ENCODE data around the gene ZNF771.
A peak's percentile ranks its signal among the peaks of the same experiment; 100 is the strongest.

The ZNF771 gene

DNA sequence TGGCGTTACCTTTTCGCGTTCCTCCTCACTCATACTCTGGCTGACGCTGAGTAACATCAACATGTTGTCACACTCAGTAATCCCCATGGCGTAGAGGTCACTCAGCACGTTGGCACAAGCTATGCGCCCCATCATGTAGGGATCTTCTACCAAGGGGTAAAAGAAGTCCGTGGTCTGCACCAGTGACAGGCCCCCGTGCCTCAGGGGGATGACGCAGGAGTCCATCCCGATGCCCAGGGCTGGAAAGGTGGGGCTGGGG is 37.7 kb downstream of the ZNF771 start:
- Histone ChIP-seq H4K20me1 (ENCODE audit: insufficient read depth, low read length) (peaks cover 19% of the 10 kb centered on the region), H3K4me3 (ENCODE audit: low read depth in 1 of 2, low read length in 2 of 2) (peak overlapping the region; percentile 64 to 76), H3K9me3 (ENCODE audit: insufficient read depth, low read length, severe bottlenecking) (no peaks in the 10 kb centered on the region), H3K79me2 (ENCODE audit: insufficient read depth, low read length) (peaks cover 26% of the 10 kb centered on the region), H3K36me3 (ENCODE audit: insufficient read depth, low read length) (peaks cover 23% of the 10 kb centered on the region), H3K27me3 (ENCODE audit: insufficient read depth, low read length, poor library complexity) (no peaks in the 10 kb centered on the region), H3K4me2 (ENCODE audit: insufficient read depth, low read length) (peak overlapping the region; percentile 80), H3K9ac (ENCODE audit: low read depth, low read length) (peak overlapping the region; percentile 82), H2AFZ (ENCODE audit: low read depth, low read length) (peak overlapping the region; percentile 87), H3K4me1 (ENCODE audit: insufficient read depth, low read length) (peaks cover 30% of the 10 kb centered on the region), H3K27ac (ENCODE audit: low read length) (peak overlapping the region; percentile 85)
- ATAC-seq (ENCODE audit: insufficient read depth, low read depth) (peak; percentile 34; the same call in 2 of the 3 replicates), DNase-seq (no peak)
- no peak for TF ChIP-seq EZH2 (IDR thresholded peaks at IDR 0.05; ENCODE audit: borderline replicate concordance, low read depth, low read length, severe bottlenecking)
- TF ChIP-seq, protein P1, sequence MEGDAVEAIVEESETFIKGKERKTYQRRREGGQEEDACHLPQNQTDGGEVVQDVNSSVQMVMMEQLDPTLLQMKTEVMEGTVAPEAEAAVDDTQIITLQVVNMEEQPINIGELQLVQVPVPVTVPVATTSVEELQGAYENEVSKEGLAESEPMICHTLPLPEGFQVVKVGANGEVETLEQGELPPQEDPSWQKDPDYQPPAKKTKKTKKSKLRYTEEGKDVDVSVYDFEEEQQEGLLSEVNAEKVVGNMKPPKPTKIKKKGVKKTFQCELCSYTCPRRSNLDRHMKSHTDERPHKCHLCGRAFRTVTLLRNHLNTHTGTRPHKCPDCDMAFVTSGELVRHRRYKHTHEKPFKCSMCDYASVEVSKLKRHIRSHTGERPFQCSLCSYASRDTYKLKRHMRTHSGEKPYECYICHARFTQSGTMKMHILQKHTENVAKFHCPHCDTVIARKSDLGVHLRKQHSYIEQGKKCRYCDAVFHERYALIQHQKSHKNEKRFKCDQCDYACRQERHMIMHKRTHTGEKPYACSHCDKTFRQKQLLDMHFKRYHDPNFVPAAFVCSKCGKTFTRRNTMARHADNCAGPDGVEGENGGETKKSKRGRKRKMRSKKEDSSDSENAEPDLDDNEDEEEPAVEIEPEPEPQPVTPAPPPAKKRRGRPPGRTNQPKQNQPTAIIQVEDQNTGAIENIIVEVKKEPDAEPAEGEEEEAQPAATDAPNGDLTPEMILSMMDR (IDR thresholded peaks at IDR 0.05; ENCODE audit: borderline replicate concordance, extremely low read depth, low read length, poor library complexity, severe bottlenecking) = no peak

GRCh38 chr16:30445408-30446202 is 38.2 kb downstream of the ZNF771 start, which contains the start of gene SEPHS2:
Gene SEPHS2 (minus strand): TSS chr16:30445874. CDS start chr16:30445727, 147 bp downstream.
- Histone ChIP-seq H3K9me3 (ENCODE audit: insufficient read depth, low read length, severe bottlenecking) (no peaks in the 10 kb centered on the region), H3K4me3 (ENCODE audit: low read depth in 1 of 2, low read length in 2 of 2) (peak within 1 kb of the TSS; percentile 64 to 76), H3K36me3 (ENCODE audit: insufficient read depth, low read length) (peaks cover 23% of the 10 kb centered on the region), H2AFZ (ENCODE audit: low read depth, low read length) (peak within 1 kb of the TSS; percentile 87), H3K27me3 (ENCODE audit: insufficient read depth, low read length, poor library complexity) (no peaks in the 10 kb centered on the region), H3K79me2 (ENCODE audit: insufficient read depth, low read length) (peaks cover 26% of the 10 kb centered on the region), H3K9ac (ENCODE audit: low read depth, low read length) (peak within 1 kb of the TSS; percentile 82), H4K20me1 (ENCODE audit: insufficient read depth, low read length) (peaks cover 19% of the 10 kb centered on the region), H3K4me1 (ENCODE audit: insufficient read depth, low read length) (peaks cover 30% of the 10 kb centered on the region), H3K27ac (ENCODE audit: low read length) (peak within 1 kb of the TSS; percentile 85), H3K4me2 (ENCODE audit: insufficient read depth, low read length) (peak within 1 kb of the TSS; percentile 80)
- ATAC-seq (ENCODE audit: insufficient read depth, low read depth) (peak; percentile 94), DNase-seq (peak; percentile 99)
- no peak for TF ChIP-seq EZH2 (IDR thresholded peaks at IDR 0.05; ENCODE audit: borderline replicate concordance, low read depth, low read length, severe bottlenecking)
- TF ChIP-seq, protein P1 (IDR thresholded peaks at IDR 0.05; ENCODE audit: borderline replicate concordance, extremely low read depth, low read length, poor library complexity, severe bottlenecking) = peak; percentile 50

DNA sequence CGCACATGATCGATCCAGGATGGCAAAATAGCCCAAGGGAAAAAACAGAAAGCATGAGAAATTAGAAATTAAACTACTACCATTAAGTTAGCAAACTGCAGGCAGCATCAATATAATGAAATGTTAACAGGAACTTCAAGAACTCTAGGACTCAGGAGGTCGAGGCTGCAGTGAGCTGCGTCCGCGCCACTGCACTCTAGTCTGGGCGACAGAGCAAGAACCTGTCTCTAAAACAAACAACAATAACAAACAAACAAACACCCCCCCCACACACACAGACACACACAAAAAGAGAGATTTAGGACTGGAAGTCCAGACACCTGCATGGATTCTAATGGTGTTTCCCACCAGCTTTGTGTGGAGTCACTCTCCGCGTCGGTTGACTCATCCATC is 38.8 kb downstream of the ZNF771 start:
- ATAC-seq (ENCODE audit: insufficient read depth, low read depth) = no peak
- peaks cover 26% of the 10 kb centered on the region for H3K79me2 ChIP-seq (ENCODE audit: insufficient read depth, low read length)
- DNase-seq = no peak
- peaks cover 23% of the 10 kb centered on the region for H3K36me3 ChIP-seq (ENCODE audit: insufficient read depth, low read length)
- TF ChIP-seq, protein P1 (IDR thresholded peaks at IDR 0.05; ENCODE audit: borderline replicate concordance, extremely low read depth, low read length, poor library complexity, severe bottlenecking) = no peak
- TF ChIP-seq EZH2 (IDR thresholded peaks at IDR 0.05; ENCODE audit: borderline replicate concordance, low read depth, low read length, severe bottlenecking) = no peak
- H3K9ac ChIP-seq (ENCODE audit: low read depth, low read length) = peak overlapping the region; percentile 82
- H3K9me3 ChIP-seq (ENCODE audit: insufficient read depth, low read length, severe bottlenecking) = no peaks in the 10 kb centered on the region
- H3K4me2 ChIP-seq (ENCODE audit: insufficient read depth, low read length) = peak overlapping the region; percentile 80
- H3K27ac ChIP-seq (ENCODE audit: low read length) = peak overlapping the region; percentile 85
- H3K4me3 ChIP-seq (ENCODE audit: low read depth in 1 of 2, low read length in 2 of 2) = peak overlapping the region; percentile 64 to 76; a peak in 3 of 4 replicates
- peak overlapping the region; percentile 87 for H2AFZ ChIP-seq (ENCODE audit: low read depth, low read length)
- H4K20me1 ChIP-seq (ENCODE audit: insufficient read depth, low read length) = peaks cover 19% of the 10 kb centered on the region
- H3K27me3 ChIP-seq (ENCODE audit: insufficient read depth, low read length, poor library complexity) = no peaks in the 10 kb centered on the region
- H3K4me1 ChIP-seq (ENCODE audit: insufficient read depth, low read length) = peaks cover 30% of the 10 kb centered on the region
